Measurements from ENCODE around the gene MED16.

The MED16 gene

GRCh38 chr19:848386-848921 lies 44.5 kb downstream of the MED16 start:
- H3K9ac ChIP-seq (ENCODE audit: low read length) = no peak overlapping the region
- no peak for TF ChIP-seq EZH2 (IDR thresholded peaks at IDR 0.05; ENCODE audit: borderline replicate concordance, low read length)
- TF ChIP-seq, protein P1, sequence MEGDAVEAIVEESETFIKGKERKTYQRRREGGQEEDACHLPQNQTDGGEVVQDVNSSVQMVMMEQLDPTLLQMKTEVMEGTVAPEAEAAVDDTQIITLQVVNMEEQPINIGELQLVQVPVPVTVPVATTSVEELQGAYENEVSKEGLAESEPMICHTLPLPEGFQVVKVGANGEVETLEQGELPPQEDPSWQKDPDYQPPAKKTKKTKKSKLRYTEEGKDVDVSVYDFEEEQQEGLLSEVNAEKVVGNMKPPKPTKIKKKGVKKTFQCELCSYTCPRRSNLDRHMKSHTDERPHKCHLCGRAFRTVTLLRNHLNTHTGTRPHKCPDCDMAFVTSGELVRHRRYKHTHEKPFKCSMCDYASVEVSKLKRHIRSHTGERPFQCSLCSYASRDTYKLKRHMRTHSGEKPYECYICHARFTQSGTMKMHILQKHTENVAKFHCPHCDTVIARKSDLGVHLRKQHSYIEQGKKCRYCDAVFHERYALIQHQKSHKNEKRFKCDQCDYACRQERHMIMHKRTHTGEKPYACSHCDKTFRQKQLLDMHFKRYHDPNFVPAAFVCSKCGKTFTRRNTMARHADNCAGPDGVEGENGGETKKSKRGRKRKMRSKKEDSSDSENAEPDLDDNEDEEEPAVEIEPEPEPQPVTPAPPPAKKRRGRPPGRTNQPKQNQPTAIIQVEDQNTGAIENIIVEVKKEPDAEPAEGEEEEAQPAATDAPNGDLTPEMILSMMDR (IDR thresholded peaks at IDR 0.05; ENCODE audit: low read length) = no peak
- H3K4me2 ChIP-seq (ENCODE audit: low read length) = no peak overlapping the region
- H3K27me3 ChIP-seq (ENCODE audit: insufficient read depth, low read length) = peaks cover 4% of the 10 kb centered on the region; the same call in 1 of the 2 replicates
- H4K20me1 ChIP-seq (ENCODE audit: insufficient read depth, low read length) = no peaks in the 10 kb centered on the region
- H3F3A ChIP-seq (ENCODE audit: insufficient read depth, low read length) = no peaks in the 10 kb centered on the region
- H3K27ac ChIP-seq (ENCODE audit: low read depth, low read length, poor library complexity, severe bottlenecking) = no peak overlapping the region
- H3K4me3 ChIP-seq (ENCODE audit: low read depth, low read length, poor library complexity, severe bottlenecking) = no peak overlapping the region
- H3K9me3 ChIP-seq (ENCODE audit: low read length) = no peaks in the 10 kb centered on the region
- no peaks in the 10 kb centered on the region for H3K79me2 ChIP-seq (ENCODE audit: insufficient read depth, low read length)
- no peaks in the 10 kb centered on the region for H3K9me2 ChIP-seq (ENCODE audit: low read depth, low read length)
- no peak overlapping the region for H2AFZ ChIP-seq (ENCODE audit: low read length)
- H3K4me1 ChIP-seq (ENCODE audit: insufficient read depth, low read length, severe bottlenecking) = no peaks in the 10 kb centered on the region
- no peaks in the 10 kb centered on the region for H3K36me3 ChIP-seq (ENCODE audit: insufficient read depth, low read length)

DNA sequence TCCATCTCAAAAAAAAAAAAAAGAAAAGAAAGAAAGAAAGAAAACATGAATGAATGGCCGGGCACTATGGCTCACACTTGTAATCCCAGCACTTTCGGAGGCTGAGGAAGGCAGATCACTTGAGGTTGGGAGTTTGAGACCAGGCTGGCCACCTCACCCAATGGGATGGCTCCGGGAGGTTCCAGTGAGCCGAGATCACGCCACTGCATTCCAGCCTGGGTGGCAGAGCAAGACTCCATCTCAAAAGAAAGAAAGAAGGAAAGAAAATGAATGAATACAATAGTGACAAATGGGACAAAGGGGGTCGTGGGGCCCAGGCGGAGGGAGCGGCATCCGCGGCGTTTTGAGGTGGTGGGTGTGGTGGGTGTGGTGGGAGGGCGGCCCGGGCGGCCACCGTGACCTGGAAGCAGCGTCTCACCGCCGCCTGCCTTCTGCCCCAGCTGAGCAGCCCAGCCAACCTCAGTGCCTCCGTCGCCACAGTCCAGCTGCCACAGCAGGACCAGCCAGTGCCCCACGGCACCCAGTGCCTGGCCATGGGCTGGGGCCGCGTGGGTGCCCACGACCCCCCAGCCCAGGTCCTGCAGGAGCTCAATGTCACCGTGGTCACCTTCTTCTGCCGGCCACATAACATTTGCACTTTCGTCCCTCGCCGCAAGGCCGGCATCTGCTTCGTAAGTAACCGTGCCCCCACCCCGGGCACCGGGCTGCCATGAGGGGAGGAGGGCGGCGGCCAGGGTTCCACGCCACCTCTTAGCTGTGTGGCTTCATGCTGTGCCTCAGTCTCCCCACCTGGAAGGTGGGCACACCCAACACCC lies 47.1 kb downstream of the MED16 start:
- Histone ChIP-seq H3K4me3 (ENCODE audit: low read depth, low read length, poor library complexity, severe bottlenecking) (no peak overlapping the region), H3F3A (ENCODE audit: insufficient read depth, low read length) (no peaks in the 10 kb centered on the region), H3K36me3 (ENCODE audit: insufficient read depth, low read length) (no peaks in the 10 kb centered on the region), H3K4me2 (ENCODE audit: low read length) (no peak overlapping the region), H3K4me1 (ENCODE audit: insufficient read depth, low read length, severe bottlenecking) (no peaks in the 10 kb centered on the region), H3K9ac (ENCODE audit: low read length) (no peak overlapping the region), H3K9me2 (ENCODE audit: low read depth, low read length) (no peaks in the 10 kb centered on the region), H3K27ac (ENCODE audit: low read depth, low read length, poor library complexity, severe bottlenecking) (no peak overlapping the region), H3K79me2 (ENCODE audit: insufficient read depth, low read length) (no peaks in the 10 kb centered on the region), H4K20me1 (ENCODE audit: insufficient read depth, low read length) (no peaks in the 10 kb centered on the region), H3K27me3 (ENCODE audit: insufficient read depth, low read length) (peaks cover 4% of the 10 kb centered on the region; the same call in 1 of the 2 replicates), H2AFZ (ENCODE audit: low read length) (no peak overlapping the region), H3K9me3 (ENCODE audit: low read length) (no peaks in the 10 kb centered on the region)
- no peak for TF ChIP-seq EZH2 (IDR thresholded peaks at IDR 0.05; ENCODE audit: borderline replicate concordance, low read length)
- TF ChIP-seq, protein P1 (IDR thresholded peaks at IDR 0.05; ENCODE audit: low read length) = no peak

DNA sequence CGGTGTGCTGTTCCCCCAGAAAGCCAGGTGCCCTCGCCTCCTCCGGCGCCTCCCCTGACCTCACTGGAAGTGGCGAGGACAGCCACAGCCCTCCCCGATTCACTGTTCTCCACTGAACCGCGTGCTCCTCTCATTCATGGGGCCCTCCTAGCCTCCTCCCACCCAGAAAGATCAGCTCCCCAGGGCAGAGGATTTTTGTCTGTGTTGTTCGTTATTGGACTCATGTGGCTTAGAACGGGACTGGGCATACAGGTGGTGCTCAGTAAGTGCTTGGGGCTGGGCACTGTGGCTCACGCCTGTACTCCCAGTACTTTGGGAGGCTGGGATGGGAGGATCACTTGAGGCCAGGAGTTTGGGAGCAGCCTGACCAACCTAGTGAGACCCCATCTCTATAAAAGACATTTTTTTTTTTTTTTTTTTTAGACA lies 48.4 kb downstream of the MED16 start:
- Histone ChIP-seq H3K36me3 (ENCODE audit: insufficient read depth, low read length) (no peaks in the 10 kb centered on the region), H3K4me2 (ENCODE audit: low read length) (no peak overlapping the region), H3K4me3 (ENCODE audit: low read depth, low read length, poor library complexity, severe bottlenecking) (no peak overlapping the region), H3K9ac (ENCODE audit: low read length) (no peak overlapping the region), H3K27ac (ENCODE audit: low read depth, low read length, poor library complexity, severe bottlenecking) (no peak overlapping the region), H3F3A (ENCODE audit: insufficient read depth, low read length) (no peaks in the 10 kb centered on the region), H2AFZ (ENCODE audit: low read length) (no peak overlapping the region), H3K9me3 (ENCODE audit: low read length) (no peaks in the 10 kb centered on the region), H3K4me1 (ENCODE audit: insufficient read depth, low read length, severe bottlenecking) (no peaks in the 10 kb centered on the region), H3K9me2 (ENCODE audit: low read depth, low read length) (no peaks in the 10 kb centered on the region), H4K20me1 (ENCODE audit: insufficient read depth, low read length) (no peaks in the 10 kb centered on the region), H3K79me2 (ENCODE audit: insufficient read depth, low read length) (no peaks in the 10 kb centered on the region), H3K27me3 (ENCODE audit: insufficient read depth, low read length) (peaks cover 4% of the 10 kb centered on the region; the same call in 1 of the 2 replicates)
- TF ChIP-seq EZH2 (IDR thresholded peaks at IDR 0.05; ENCODE audit: borderline replicate concordance, low read length) = no peak
- TF ChIP-seq, protein P1 (IDR thresholded peaks at IDR 0.05; ENCODE audit: low read length) = no peak
